Sigmoid colon (tissue), 4 donors: ENCODE measurements around the gene PDE11A.

ENCODE experiments used
- EP300 ChIP-seq, 4 donors: sonication (generic); formaldehyde crosslinking; IDR thresholded peaks; one replicate each; pipeline ENCODE4 v1.6.1; 2017; ENCODE audit warnings: antibody characterized with exemption in 4 of 4
- POLR2A ChIP-seq, 2 donors: fragments of 450-650 bp; IDR thresholded peaks; one replicate each; pipeline ENCODE4 v1.6.1; 2016; ENCODE audit warnings: antibody characterized with exemption in 2 of 2, mild to moderate bottlenecking in 2 of 2, moderate library complexity in 2 of 2
- POLR2AphosphoS5 ChIP-seq, 4 donors: sonication (generic); formaldehyde crosslinking; IDR thresholded peaks; one replicate each; pipeline ENCODE4 v1.6.1; 2017; ENCODE audit warnings: antibody characterized with exemption in 4 of 4
- TF ChIP-seq, protein P1 (sequence below), 4 experiments: fragments of 450-650 bp in 3 of 4; fragments of 200-600 bp in 1 of 4; IDR thresholded peaks; one replicate each; pipeline ENCODE4 v1.5.1; 2016 to 2019; ENCODE audit warnings: antibody characterized with exemption in 4 of 4, mild to moderate bottlenecking in 3 of 4, moderate library complexity in 2 of 4

DNA sequence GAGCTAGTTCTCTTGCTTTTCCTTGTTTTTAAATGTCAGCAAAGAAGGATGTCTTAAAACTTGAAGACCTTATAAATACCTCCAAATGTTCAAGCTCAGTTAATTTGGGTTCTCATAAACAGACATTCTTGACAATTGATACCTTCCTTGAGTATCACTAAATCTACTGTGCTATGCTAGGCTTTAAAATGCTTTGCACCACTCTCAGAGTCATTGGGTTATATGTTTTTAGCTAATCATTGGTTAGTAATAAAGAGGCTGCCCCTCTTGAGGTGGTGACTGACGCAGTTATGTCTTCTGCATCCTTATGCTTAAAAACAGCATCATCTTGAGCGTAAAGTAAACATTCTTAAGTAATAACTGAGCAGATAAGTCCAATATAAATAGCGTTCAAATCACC, 404.0 kb downstream of the PDE11A start:
- TF ChIP-seq, protein P1, sequence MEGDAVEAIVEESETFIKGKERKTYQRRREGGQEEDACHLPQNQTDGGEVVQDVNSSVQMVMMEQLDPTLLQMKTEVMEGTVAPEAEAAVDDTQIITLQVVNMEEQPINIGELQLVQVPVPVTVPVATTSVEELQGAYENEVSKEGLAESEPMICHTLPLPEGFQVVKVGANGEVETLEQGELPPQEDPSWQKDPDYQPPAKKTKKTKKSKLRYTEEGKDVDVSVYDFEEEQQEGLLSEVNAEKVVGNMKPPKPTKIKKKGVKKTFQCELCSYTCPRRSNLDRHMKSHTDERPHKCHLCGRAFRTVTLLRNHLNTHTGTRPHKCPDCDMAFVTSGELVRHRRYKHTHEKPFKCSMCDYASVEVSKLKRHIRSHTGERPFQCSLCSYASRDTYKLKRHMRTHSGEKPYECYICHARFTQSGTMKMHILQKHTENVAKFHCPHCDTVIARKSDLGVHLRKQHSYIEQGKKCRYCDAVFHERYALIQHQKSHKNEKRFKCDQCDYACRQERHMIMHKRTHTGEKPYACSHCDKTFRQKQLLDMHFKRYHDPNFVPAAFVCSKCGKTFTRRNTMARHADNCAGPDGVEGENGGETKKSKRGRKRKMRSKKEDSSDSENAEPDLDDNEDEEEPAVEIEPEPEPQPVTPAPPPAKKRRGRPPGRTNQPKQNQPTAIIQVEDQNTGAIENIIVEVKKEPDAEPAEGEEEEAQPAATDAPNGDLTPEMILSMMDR (IDR thresholded peaks at IDR 0.05), result no peak
- TF ChIP-seq POLR2AphosphoS5 (IDR thresholded peaks at IDR 0.05) (no peak), POLR2A (IDR thresholded peaks at IDR 0.05) (no peak), EP300 (IDR thresholded peaks at IDR 0.05) (no peak)
